Medulla oblongata (tissue), 1 donor: ENCODE measurements around the gene UROC1.
A peak's percentile ranks its signal among the peaks of the same experiment; 100 is the strongest.

ENCODE experiments used
- DNase-seq: peaks from one replicate; pipeline ENCODE4 v3.0.0-alpha.2; 2015; ENCODE audit errors: extremely low spot score

UROC1 gene

GRCh38 chr3:126495786-126496185 lies 21.8 kb downstream of the UROC1 start:
- DNase-seq: no peak

- no peak for DNase-seq
These were observed 22.7 kb downstream of the UROC1 start for GRCh38 chr3:126494970-126495230.

- DNase-seq: no peak
These were observed 23.2 kb downstream of the UROC1 start for GRCh38 chr3:126494204-126494969.

- no peak for DNase-seq
These were observed 23.8 kb downstream of the UROC1 start for GRCh38 chr3:126493739-126494138.

GRCh38 chr3:126493051-126493450 lies 24.5 kb downstream of the UROC1 start:
- DNase-seq: no peak

- no peak for DNase-seq
These were observed 26.2 kb downstream of the UROC1 start for GRCh38 chr3:126491221-126492013.

GRCh38 chr3:126490619-126491018 lies 27.0 kb downstream of the UROC1 start:
- no peak for DNase-seq

GRCh38 chr3:126488886-126489569 lies 28.5 kb downstream of the UROC1 start:
- no peak for DNase-seq

- no peak for DNase-seq
These were observed 29.4 kb downstream of the UROC1 start for GRCh38 chr3:126488185-126488584.

GRCh38 chr3:126487151-126487771 lies 30.3 kb downstream of the UROC1 start:
- no peak for DNase-seq

GRCh38 chr3:126486360-126486847 lies 31.2 kb downstream of the UROC1 start:
- no peak for DNase-seq

- no peak for DNase-seq
These were observed 31.6 kb downstream of the UROC1 start for GRCh38 chr3:126485956-126486355.

- DNase-seq: no peak
These were observed 32.2 kb downstream of the UROC1 start for GRCh38 chr3:126485176-126485897.

GRCh38 chr3:126484662-126485061 lies 32.9 kb downstream of the UROC1 start:
- DNase-seq: no peak

GRCh38 chr3:126484148-126484547 lies 33.4 kb downstream of the UROC1 start:
- DNase-seq: no peak

GRCh38 chr3:126483321-126483761 lies 34.2 kb downstream of the UROC1 start:
- DNase-seq: no peak

GRCh38 chr3:126482503-126483255 lies 34.9 kb downstream of the UROC1 start:
- DNase-seq: no peak

- no peak for DNase-seq
These were observed 35.6 kb downstream of the UROC1 start for GRCh38 chr3:126481808-126482502.

- peak; percentile 31 for DNase-seq
These were observed 36.7 kb downstream of the UROC1 start for GRCh38 chr3:126480861-126481260.

- DNase-seq: no peak
These were observed 37.4 kb downstream of the UROC1 start for GRCh38 chr3:126480206-126480605.
